K562 (cell line): Measurements from ENCODE around the gene RASL10B. TPM values are rescaled to one million over a fixed set of nuclear protein-coding genes. Genes with fewer than 3 reads are reported as not detected.

Experiments
- ATAC-seq: fragments of 200-7000 bp; cut with Tn5 transposase; 3 replicates; pipeline ENCODE4 v1.9.1; 2020; ENCODE audit warnings: moderate library complexity
- BruUV-seq: library from RNA; stranded (reverse); fragments of 400-500 nt; replicated peaks from 2 replicates; lab custom pipeline; 2021; lab: Mats Ljungman, UMichigan
- CTCF ChIA-PET: fragments of 300-600 bp; formaldehyde crosslinking; extraction: SDS; loops from one replicate; lab custom pipeline; 2021; ENCODE audit warnings: low intra/inter-chr PET ratio; lab: Yijun Ruan, JAX
- POLR2A ChIA-PET: fragments of 300-600, 350-650 bp; sonication (Branson Sonifier 250); formaldehyde crosslinking; extraction: SDS; loops from one replicate; lab custom pipeline; 2021; ENCODE audit warnings: antibody characterized with exemption, inconsistent platforms; lab: Yijun Ruan, JAX
- DNase-seq, 4 experiments: peaks; one replicate each; pipeline versions ENCODE4 v3.0.0 to v3.0.0-alpha.2; 2011 to 2018; ENCODE audit warnings: low spot score in 3 of 4, mixed read lengths in 3 of 4; ENCODE audit errors: extremely low read depth in 1 of 4
- FAIRE-seq: peaks from 2 replicates; lab custom pipeline; 2011; peaks lifted over from hg19 to GRCh38; lab: Jason Lieb, UNC
- H2AFZ ChIP-seq: 2 replicates; pipeline ENCODE4 v1.6.0; 2011; ENCODE audit warnings: low read depth, low read length, control low read depth, inconsistent platforms
- H3K27ac ChIP-seq: fragments of 200-600 bp; 3 replicates; pipeline ENCODE4 v1.8.0; 2011; ENCODE audit warnings: low read depth, mild to moderate bottlenecking, control low read depth, inconsistent platforms, low read length, moderate library complexity, mixed read lengths; ENCODE audit errors: extremely low read depth
- H3K27me3 ChIP-seq, 2 experiments: fragments of 300-600 bp in 1 of 2; 2 replicates in 1 of 2; 3 replicates in 1 of 2; pipeline versions ENCODE4 v1.6.0 to v1.8.0; 2011; ENCODE audit warnings: inconsistent platforms in 2 of 2, low read length in 2 of 2, mild to moderate bottlenecking in 1 of 2, mixed read lengths in 1 of 2, moderate library complexity in 1 of 2; ENCODE audit not compliant: control insufficient read depth in 2 of 2, insufficient read depth in 2 of 2
- H3K36me3 ChIP-seq: fragments of 300-600 bp; 3 replicates; pipeline ENCODE4 v1.8.0; 2011; ENCODE audit warnings: mild to moderate bottlenecking, low read length, inconsistent platforms; ENCODE audit not compliant: control insufficient read depth, insufficient read depth
- H3K4me1 ChIP-seq, 2 experiments: fragments of 200-600 bp in 1 of 2; replicated peaks in 1 of 2; 2 replicates in 1 of 2; 3 replicates in 1 of 2; pipeline versions ENCODE4 v1.5.1 to v1.8.0; 2011; ENCODE audit warnings: inconsistent platforms in 2 of 2, low read length in 2 of 2, mild to moderate bottlenecking in 1 of 2, mixed read lengths in 1 of 2, moderate library complexity in 1 of 2; ENCODE audit not compliant: control insufficient read depth in 2 of 2, insufficient read depth in 2 of 2
- H3K4me2 ChIP-seq: 2 replicates; pipeline ENCODE4 v1.6.1; 2011; ENCODE audit warnings: low read length, control low read depth, inconsistent platforms, mixed read lengths; ENCODE audit not compliant: insufficient read depth
- H3K4me3 ChIP-seq: fragments of 200-600 bp; sonication (generic), shearing (Covaris generic); 2 replicates; pipeline ENCODE4 v1.5.1; 2016; ENCODE audit warnings: control low read depth, inconsistent platforms
- H3K79me2 ChIP-seq: fragments of 200-600 bp; 3 replicates; pipeline ENCODE4 v1.8.0; 2011; ENCODE audit warnings: low read length, inconsistent platforms; ENCODE audit not compliant: control insufficient read depth, insufficient read depth
- H3K9ac ChIP-seq, 2 experiments: 2 replicates each; pipeline versions ENCODE4 v1.6.0 to v1.6.1; 2011; ENCODE audit warnings: low read depth in 2 of 2, low read length in 2 of 2, control low read depth in 1 of 2, inconsistent platforms in 1 of 2, mild to moderate bottlenecking in 1 of 2, mixed read lengths in 1 of 2; ENCODE audit not compliant: insufficient read depth in 1 of 2
- H3K9me1 ChIP-seq: one replicate; pipeline ENCODE4 v1.6.0; 2011; ENCODE audit warnings: inconsistent platforms, mild to moderate bottlenecking, low read length, moderate library complexity; ENCODE audit not compliant: control insufficient read depth, insufficient read depth
- H3K9me3 ChIP-seq: replicated peaks from 2 replicates; pipeline ENCODE4 v1.5.1; 2011; ENCODE audit warnings: low read depth, low read length, inconsistent platforms; ENCODE audit not compliant: control insufficient read depth, insufficient read depth
- H4K20me1 ChIP-seq: replicated peaks from 2 replicates; pipeline ENCODE4 v1.6.1; 2011; ENCODE audit warnings: low read length, inconsistent platforms, mixed read lengths; ENCODE audit not compliant: control insufficient read depth, insufficient read depth
- ILF3 ChIP-seq: fragments of 450-650 bp; IDR thresholded peaks from 2 replicates; pipeline ENCODE4 v1.6.1; 2018; ENCODE audit warnings: antibody characterized with exemption, mild to moderate bottlenecking, moderate library complexity, borderline replicate concordance
- MAFK ChIP-seq: IDR thresholded peaks from 2 replicates; pipeline ENCODE4 v1.6.1; 2011; ENCODE audit warnings: low read length, improper control_type of control experiment
- MYNN ChIP-seq, 2 experiments: sonication (generic); formaldehyde crosslinking in 1 of 2; IDR thresholded peaks; 2 replicates each; pipeline versions ENCODE4 v1.5.0 to v1.6.1; 2016 to 2020; ENCODE audit warnings: antibody characterized with exemption in 1 of 2, missing genetic modification reagents in 1 of 2
- PCBP1 ChIP-seq: fragments of 200-400 bp; formaldehyde crosslinking; IDR thresholded peaks from 2 replicates; pipeline ENCODE4 v1.6.1; 2018; ENCODE audit warnings: mild to moderate bottlenecking, low read depth, low read length; ENCODE audit not compliant: poor library complexity, severe bottlenecking
- U2AF1 ChIP-seq: fragments of 200-400 bp; formaldehyde crosslinking; optimal IDR thresholded peaks from 2 replicates; pipeline ENCODE3; 2017; ENCODE audit warnings: mild to moderate bottlenecking, low read depth, low read length, moderate library complexity
- ZNF324 ChIP-seq: fragments of 250-450 bp; sonication (Bioruptor Pico); IDR thresholded peaks from 2 replicates; pipeline ENCODE4 v1.4.0; 2020; ENCODE audit warnings: mild to moderate bottlenecking
- WGBS: fragments of 100-300 bp; shearing (Covaris generic); methylation state at CpG from one replicate; pipeline ENCODE4 v1.1.6; 2016; ENCODE audit warnings: low coverage, mixed read lengths; ENCODE audit not compliant: insufficient coverage; ENCODE audit errors: missing lambda C conversion rate; 5-methylcytosine and 5-hydroxymethylcytosine counted together
- in situ Hi-C: fragments of 300-500 bp; cut with MboI; formaldehyde crosslinking; loops from 4 replicates; pipeline ENCODE4 v1.15.0; 2018; ENCODE audit warnings: inconsistent platforms, mixed read lengths
- intact Hi-C: fragments of 100-400 bp; cut with micrococcal nuclease; formaldehyde crosslinking; loops from 2 replicates; pipeline ENCODE4 v1.14.2; 2022
- polyA plus RNA-seq, 8 experiments: library from polyadenylated mRNA; depleted of rRNA in 4 of 8; stranded (reverse) in 5 of 8; unstranded in 3 of 8; fragments of >200 nt; fragmentation: Nextera tagmentation in 2 of 8; fragmentation: Illumina TruSeq in 1 of 8; extraction: Ambion mirVana in 2 of 8; extraction: Trizol in 1 of 8; gene quantifications; 2 replicates each; pipeline versions ENCODE4 v1.2.1 to v1.2.3, GENCODE V29; 2011 to 2014; ENCODE audit warnings: inconsistent platforms in 1 of 8, missing spikeins in 1 of 8
- total RNA-seq, 7 experiments: library from RNA; depleted of rRNA in 6 of 7; stranded (reverse); fragments of >200 nt in 6 of 7; fragmentation: Illumina TruSeq in 2 of 7; extraction: Trizol in 2 of 7; gene quantifications; 2 replicates each; pipeline versions ENCODE4 v1.2.1 to v1.2.3, GENCODE V29; 2011 to 2021; ENCODE audit warnings: low replicate concordance in 1 of 7
- TF ChIP-seq, protein P1 (sequence below): fragments of 250-450 bp; sonication (Bioruptor Pico); IDR thresholded peaks from 2 replicates; pipeline ENCODE4 v1.5.0; 2021

The RASL10B gene
- total and polyA plus RNA-seq, 9 of the 15 experiments (the other 6 are each of a cell fraction or from before 2014, with no cell fraction given) = 0.04 to 0.31 (median 0.14) TPM; not detected in 2

DNA sequence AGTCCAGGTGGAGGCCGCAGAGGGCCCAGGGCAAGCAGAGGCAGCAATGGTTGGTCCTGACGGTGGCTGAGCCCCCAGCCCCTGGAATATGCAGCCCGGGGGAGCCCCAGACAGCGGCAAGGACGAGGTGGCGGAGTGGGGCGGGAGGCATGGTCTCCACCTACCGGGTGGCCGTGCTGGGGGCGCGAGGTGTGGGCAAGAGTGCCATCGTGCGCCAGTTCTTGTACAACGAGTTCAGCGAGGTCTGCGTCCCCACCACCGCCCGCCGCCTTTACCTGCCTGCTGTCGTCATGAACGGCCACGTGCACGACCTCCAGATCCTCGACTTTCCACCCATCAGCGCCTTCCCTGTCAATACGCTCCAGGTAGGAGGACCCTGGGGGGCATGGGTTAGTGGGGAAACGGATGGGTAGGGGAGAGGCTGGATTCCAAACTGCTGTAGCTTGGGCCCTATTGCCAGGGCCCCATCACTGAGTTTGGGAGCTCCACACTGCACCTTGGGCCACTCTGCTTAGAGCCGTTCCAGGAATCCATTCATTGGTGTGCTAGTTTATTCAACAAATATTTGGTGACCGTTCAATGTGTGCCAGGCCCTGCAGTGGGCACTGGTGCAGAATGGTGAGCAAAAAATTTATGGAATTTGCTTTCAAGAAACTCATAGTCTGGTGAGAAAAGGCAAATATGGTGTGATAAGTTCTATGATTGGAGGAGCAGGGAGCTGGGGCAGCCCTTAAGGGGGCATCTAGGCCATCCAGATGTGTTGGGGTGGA, 3.8 kb downstream of the RASL10B start:
- ATAC-seq = no peak
- no peak overlapping the region for H3K27ac ChIP-seq
- in situ Hi-C loops = loop anchor here (25.0 kb wide), 1 partner anchor 1298 kb away; no protein-coding TSS in a partner anchor
- H3K4me1 ChIP-seq = peaks cover 3 to 17% of the 10 kb centered on the region in 2 experiments; a peak in 3 of 5 replicates
- no peak overlapping the region for H3K4me3 ChIP-seq
- no peak overlapping the region for H3K4me2 ChIP-seq
- H4K20me1 ChIP-seq = peaks cover 3% of the 10 kb centered on the region
- no peak overlapping the region for H2AFZ ChIP-seq
- no peak overlapping the region for H3K9ac ChIP-seq
- no TSS peak for BruUV-seq
- no peak for DNase-seq
- no peaks in the 10 kb centered on the region for H3K9me3 ChIP-seq
- no peaks in the 10 kb centered on the region for H3K36me3 ChIP-seq
- 3% methylated on average over 28 of the region's 29 CpGs for WGBS
- H3K9me1 ChIP-seq = no peaks in the 10 kb centered on the region
- CTCF ChIA-PET = no interaction called here
- intact Hi-C loops = no loop called here
- peaks cover 28 to 59% of the 10 kb centered on the region in 2 experiments; a peak in 4 of 5 replicates for H3K27me3 ChIP-seq
- H3K79me2 ChIP-seq = no peaks in the 10 kb centered on the region
- no peak for TF ChIP-seq ZNF324
- no peak for TF ChIP-seq MYNN (IDR thresholded peaks at IDR 0.05)
- no peak for TF ChIP-seq MYNN (CRISPR knock-in tag; IDR thresholded peaks at IDR 0.05)
- no peak for TF ChIP-seq PCBP1
- no peak for TF ChIP-seq U2AF1
- no peak for TF ChIP-seq MAFK
- TF ChIP-seq, protein P1, sequence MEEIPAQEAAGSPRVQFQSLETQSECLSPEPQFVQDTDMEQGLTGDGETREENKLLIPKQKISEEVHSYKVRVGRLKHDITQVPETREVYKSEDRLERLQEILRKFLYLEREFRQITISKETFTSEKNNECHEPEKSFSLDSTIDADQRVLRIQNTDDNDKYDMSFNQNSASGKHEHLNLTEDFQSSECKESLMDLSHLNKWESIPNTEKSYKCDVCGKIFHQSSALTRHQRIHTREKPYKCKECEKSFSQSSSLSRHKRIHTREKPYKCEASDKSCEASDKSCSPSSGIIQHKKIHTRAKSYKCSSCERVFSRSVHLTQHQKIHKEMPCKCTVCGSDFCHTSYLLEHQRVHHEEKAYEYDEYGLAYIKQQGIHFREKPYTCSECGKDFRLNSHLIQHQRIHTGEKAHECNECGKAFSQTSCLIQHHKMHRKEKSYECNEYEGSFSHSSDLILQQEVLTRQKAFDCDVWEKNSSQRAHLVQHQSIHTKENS (CRISPR knock-in tag) = no peak
- TF ChIP-seq ILF3 = no peak
- TF ChIP-seq, all 486 proteins: peak for 0
- no peak for FAIRE-seq
- POLR2A ChIA-PET = interaction anchor here (0.7 to 1.1 kb wide), 2 partner anchors 8 to 74 kb away, joined by 3 to 4 read pairs; partner anchors contain the start of gene TAF15
